SK-N-SH (cell line): ENCODE results near the gene KMT5C. TPM values are rescaled to one million over a fixed set of nuclear protein-coding genes. Genes with fewer than 3 reads are reported as not detected.

Source experiments
- CTCF ChIA-PET: fragments of 300-600, 350-600 bp; formaldehyde crosslinking; extraction: SDS; loops from one replicate; lab custom pipeline; 2021; lab: Yijun Ruan, JAX
- POLR2A ChIA-PET: fragments of 350-600 bp; sonication (Branson Sonifier 250); formaldehyde crosslinking; extraction: SDS; loops from one replicate; lab custom pipeline; 2020; ENCODE audit warnings: antibody characterized with exemption, inconsistent platforms; lab: Yijun Ruan, JAX
- DNase-seq: peaks from one replicate; pipeline ENCODE4 v3.0.0; 2012
- H2AFZ ChIP-seq: fragments of 200-600 bp; sonication (generic); 2 replicates; pipeline ENCODE4 v1.8.1; 2016; ENCODE audit warnings: antibody characterized with exemption, mild to moderate bottlenecking, low read depth
- H3F3A ChIP-seq: fragments of 200-600 bp; sonication (generic); replicated peaks from 2 replicates; pipeline ENCODE3; 2016; ENCODE audit warnings: antibody characterized with exemption, mild to moderate bottlenecking; ENCODE audit not compliant: insufficient read depth
- H3K27ac ChIP-seq, 2 experiments: fragments of 200-500 bp in 1 of 2; fragments of 200-600 bp in 1 of 2; sonication (Bioruptor generic) in 1 of 2; sonication (generic), shearing (Covaris generic) in 1 of 2; 2 replicates each; pipeline versions ENCODE4 v1.5.1 to v1.6.1; 2014 to 2016; ENCODE audit warnings: low read depth in 2 of 2, inconsistent platforms in 1 of 2, low read length in 1 of 2, mild to moderate bottlenecking in 1 of 2, mixed read lengths in 1 of 2
- H3K27me3 ChIP-seq: fragments of 200-600 bp; sonication (generic), shearing (Covaris generic); 2 replicates; pipeline ENCODE4 v1.6.1; 2016; ENCODE audit warnings: mixed run types; ENCODE audit not compliant: insufficient read depth
- H3K36me3 ChIP-seq, 2 experiments: fragments of 200-500 bp in 1 of 2; fragments of 200-600 bp in 1 of 2; sonication (Bioruptor generic) in 1 of 2; sonication (generic) in 1 of 2; replicated peaks in 1 of 2; 2 replicates each; pipeline versions ENCODE3 to v1.5.1; 2014 to 2016; ENCODE audit warnings: low read length in 1 of 2, mild to moderate bottlenecking in 1 of 2; ENCODE audit not compliant: insufficient read depth in 2 of 2, control insufficient read depth in 1 of 2
- H3K4me1 ChIP-seq, 2 experiments: fragments of 200-500 bp in 1 of 2; fragments of 200-600 bp in 1 of 2; sonication (Bioruptor generic) in 1 of 2; sonication (generic), shearing (Covaris generic) in 1 of 2; 2 replicates each; pipeline versions ENCODE4 v1.5.1 to v1.6.1; 2014 to 2016; ENCODE audit warnings: low read depth in 1 of 2, low read length in 1 of 2, mixed run types in 1 of 2; ENCODE audit not compliant: insufficient read depth in 2 of 2, control insufficient read depth in 1 of 2
- H3K4me2 ChIP-seq: fragments of 200-600 bp; sonication (generic), shearing (Covaris generic); 2 replicates; pipeline ENCODE4 v1.6.1; 2017; ENCODE audit warnings: mixed run types
- H3K4me3 ChIP-seq, 2 experiments: fragments of 200-500 bp in 1 of 2; fragments of 200-600 bp in 1 of 2; sonication (Bioruptor generic) in 1 of 2; sonication (generic), shearing (Covaris generic) in 1 of 2; 2 replicates each; pipeline versions ENCODE4 v1.5.1 to v1.8.1; 2014 to 2016; ENCODE audit warnings: low read depth in 2 of 2, inconsistent platforms in 1 of 2, low read length in 1 of 2, mild to moderate bottlenecking in 1 of 2, mixed read lengths in 1 of 2, moderate library complexity in 1 of 2
- H3K79me2 ChIP-seq: fragments of 200-600 bp; sonication (generic); 2 replicates; pipeline ENCODE4 v1.8.1; 2017; ENCODE audit warnings: mild to moderate bottlenecking; ENCODE audit not compliant: insufficient read depth
- H3K9ac ChIP-seq: fragments of 200-600 bp; sonication (generic); 2 replicates; pipeline ENCODE4 v1.6.1; 2017; ENCODE audit warnings: mixed run types
- H3K9me2 ChIP-seq: fragments of 200-600 bp; sonication (generic); 2 replicates; pipeline ENCODE4 v1.6.1; 2017; ENCODE audit warnings: mixed run types
- H3K9me3 ChIP-seq: fragments of 200-600 bp; sonication (generic); 2 replicates; pipeline ENCODE4 v1.6.1; 2017; ENCODE audit warnings: mixed run types, mild to moderate bottlenecking, moderate library complexity
- H4K20me1 ChIP-seq: fragments of 200-600 bp; sonication (generic); 2 replicates; pipeline ENCODE4 v1.6.1; 2017; ENCODE audit warnings: mild to moderate bottlenecking, mixed run types; ENCODE audit not compliant: insufficient read depth
- EP300 ChIP-seq, 2 experiments: IDR thresholded peaks; 2 replicates each; pipeline versions ENCODE4 v1.4.0 to v1.6.1; 2012; ENCODE audit warnings: borderline replicate concordance in 1 of 2, low read depth in 1 of 2, low read length in 1 of 2
- EZH2phosphoT487 ChIP-seq: fragments of 200-600 bp; sonication (generic); IDR thresholded peaks from 2 replicates; pipeline ENCODE4 v1.6.1; 2017; ENCODE audit warnings: low read depth, mixed run types, mild to moderate bottlenecking, antibody characterized with exemption, moderate library complexity, borderline replicate concordance
- FOSL2 ChIP-seq: IDR thresholded peaks from 2 replicates; pipeline ENCODE4 v1.4.0; 2012; ENCODE audit warnings: low read depth, mild to moderate bottlenecking, moderate library complexity, borderline replicate concordance
- GABPA ChIP-seq: IDR thresholded peaks from 2 replicates; pipeline ENCODE4 v1.4.0; 2012; ENCODE audit warnings: low read depth, mild to moderate bottlenecking
- GATA2 ChIP-seq: sonication (generic); formaldehyde crosslinking; IDR thresholded peaks from 2 replicates; pipeline ENCODE4 v1.5.0; 2020; ENCODE audit warnings: mild to moderate bottlenecking, missing genetic modification reagents
- IRF3 ChIP-seq: fragments of 150-350 bp; IDR thresholded peaks from 2 replicates; pipeline ENCODE4 v1.6.1; 2016; ENCODE audit warnings: mild to moderate bottlenecking, low read depth, low read length
- NFIC ChIP-seq: IDR thresholded peaks from 2 replicates; pipeline ENCODE4 v1.4.0; 2012; ENCODE audit warnings: borderline replicate concordance
- POLR2AphosphoS5 ChIP-seq: IDR thresholded peaks from 2 replicates; pipeline ENCODE4 v1.6.1; 2012; ENCODE audit warnings: low read depth, low read length
- RAD21 ChIP-seq: IDR thresholded peaks from 2 replicates; pipeline ENCODE4 v1.6.1; 2012; ENCODE audit warnings: mild to moderate bottlenecking, low read length
- SIN3A ChIP-seq: IDR thresholded peaks from 2 replicates; pipeline ENCODE4 v1.6.1; 2012; ENCODE audit warnings: low read depth, mild to moderate bottlenecking, low read length, moderate library complexity, borderline replicate concordance
- TAF1 ChIP-seq: IDR thresholded peaks from 2 replicates; pipeline ENCODE4 v1.6.1; 2012; ENCODE audit warnings: low read depth, mild to moderate bottlenecking, low read length, moderate library complexity, borderline replicate concordance
- TCF12 ChIP-seq: IDR thresholded peaks from 2 replicates; pipeline ENCODE4 v1.4.0; 2012
- TEAD4 ChIP-seq: IDR thresholded peaks from 2 replicates; pipeline ENCODE4 v1.4.0; 2012; ENCODE audit warnings: mild to moderate bottlenecking, borderline replicate concordance; ENCODE audit not compliant: insufficient read depth
- USF2 ChIP-seq: fragments of 150-350 bp; IDR thresholded peaks from 2 replicates; pipeline ENCODE4 v1.6.1; 2017; ENCODE audit warnings: antibody characterized with exemption, low read length, low read depth, borderline replicate concordance
- YY1 ChIP-seq: IDR thresholded peaks from 2 replicates; pipeline ENCODE4 v1.4.0; 2012; ENCODE audit warnings: low read depth, mild to moderate bottlenecking
- WGBS: methylation state at CpG from one replicate; pipeline ENCODE4 v1.1.6; 2017; ENCODE audit warnings: low lambda C conversion rate; 5-methylcytosine and 5-hydroxymethylcytosine counted together
- polyA plus RNA-seq, 3 experiments: library from polyadenylated mRNA; depleted of rRNA; stranded (reverse); fragments of >200 nt; gene quantifications; 2 replicates each; pipeline ENCODE4 v1.2.3, GENCODE V29; 2012

Gene KMT5C
- polyA plus RNA-seq, 1 of the 3 experiments (the other 2 are of a cell fraction), result 14.0 TPM

GRCh38 chr19:55372316-55373081 is 32.8 kb downstream of the KMT5C start:
- Histone ChIP-seq H3K9me3 (no peaks in the 10 kb centered on the region), H3K36me3 (no peaks in the 10 kb centered on the region), H4K20me1 (no peaks in the 10 kb centered on the region), H3K27me3 (no peaks in the 10 kb centered on the region), H3K9me2 (no peaks in the 10 kb centered on the region), H3K79me2 (peaks cover 14% of the 10 kb centered on the region), H3K4me3 (no peak overlapping the region), H3K4me2 (peak overlapping the region; percentile 60; the same call in 1 of the 2 replicates), H3F3A (peaks cover 20% of the 10 kb centered on the region), H3K9ac (peak overlapping the region; percentile 34; the same call in 1 of the 2 replicates), H3K27ac (peak overlapping the region in 1 of 2 experiments; percentile 38; a peak in 1 of 4 replicates), H3K4me1 (peaks cover 26 to 28% of the 10 kb centered on the region in 2 experiments; a peak in 3 of 4 replicates), H2AFZ (no peak overlapping the region)
- ChIA-PET POLR2A (interaction anchor here (1.0 kb wide), 1 partner anchor 35 kb away, joined by 3 read pairs; the partner anchor contains the start of gene UBE2S), CTCF (interaction anchor here (0.6 to 3.1 kb wide), 4 partner anchors 11 to 250 kb away, joined by 3 to 12 read pairs (median 3); partner anchors contain the start of gene TMEM238)
- WGBS, result 49% methylated on average over 21 of the region's 24 CpGs
- TF ChIP-seq FOSL2 (peak; percentile 45; the same call in 1 of the 2 replicates), SIN3A (no peak), TAF1 (no peak), POLR2AphosphoS5 (no peak), TCF12 (no peak), RAD21 (no peak), GABPA (no peak), USF2 (no peak), TEAD4 (no peak), EZH2phosphoT487 (no peak), NFIC (0 out of 2 replicates have a peak, but pooled peaks have one; percentile 46), YY1 (no peak), IRF3 (no peak), EP300 (IDR thresholded peaks at IDR 0.05; ENCODE audit: borderline replicate concordance in 1 of 2, low read depth in 1 of 2, low read length in 1 of 2) (peak in 1 of 2 experiments; percentile 49; a peak in 1 of 4 replicates), GATA2 (CRISPR knock-in tag) (no peak)
- peak; percentile 64 for DNase-seq
